ENCODE data around the gene BIN1. TPM values are rescaled to one million over a fixed set of nuclear protein-coding genes. Genes with fewer than 3 reads are reported as not detected.

The BIN1 gene, protein sequence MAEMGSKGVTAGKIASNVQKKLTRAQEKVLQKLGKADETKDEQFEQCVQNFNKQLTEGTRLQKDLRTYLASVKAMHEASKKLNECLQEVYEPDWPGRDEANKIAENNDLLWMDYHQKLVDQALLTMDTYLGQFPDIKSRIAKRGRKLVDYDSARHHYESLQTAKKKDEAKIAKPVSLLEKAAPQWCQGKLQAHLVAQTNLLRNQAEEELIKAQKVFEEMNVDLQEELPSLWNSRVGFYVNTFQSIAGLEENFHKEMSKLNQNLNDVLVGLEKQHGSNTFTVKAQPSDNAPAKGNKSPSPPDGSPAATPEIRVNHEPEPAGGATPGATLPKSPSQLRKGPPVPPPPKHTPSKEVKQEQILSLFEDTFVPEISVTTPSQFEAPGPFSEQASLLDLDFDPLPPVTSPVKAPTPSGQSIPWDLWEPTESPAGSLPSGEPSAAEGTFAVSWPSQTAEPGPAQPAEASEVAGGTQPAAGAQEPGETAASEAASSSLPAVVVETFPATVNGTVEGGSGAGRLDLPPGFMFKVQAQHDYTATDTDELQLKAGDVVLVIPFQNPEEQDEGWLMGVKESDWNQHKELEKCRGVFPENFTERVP
- 10 to 100 TPM in 1 of 2 donors, 1 to 10 TPM in 1; 7.6 to 15.3 TPM for total RNA-seq

DNA sequence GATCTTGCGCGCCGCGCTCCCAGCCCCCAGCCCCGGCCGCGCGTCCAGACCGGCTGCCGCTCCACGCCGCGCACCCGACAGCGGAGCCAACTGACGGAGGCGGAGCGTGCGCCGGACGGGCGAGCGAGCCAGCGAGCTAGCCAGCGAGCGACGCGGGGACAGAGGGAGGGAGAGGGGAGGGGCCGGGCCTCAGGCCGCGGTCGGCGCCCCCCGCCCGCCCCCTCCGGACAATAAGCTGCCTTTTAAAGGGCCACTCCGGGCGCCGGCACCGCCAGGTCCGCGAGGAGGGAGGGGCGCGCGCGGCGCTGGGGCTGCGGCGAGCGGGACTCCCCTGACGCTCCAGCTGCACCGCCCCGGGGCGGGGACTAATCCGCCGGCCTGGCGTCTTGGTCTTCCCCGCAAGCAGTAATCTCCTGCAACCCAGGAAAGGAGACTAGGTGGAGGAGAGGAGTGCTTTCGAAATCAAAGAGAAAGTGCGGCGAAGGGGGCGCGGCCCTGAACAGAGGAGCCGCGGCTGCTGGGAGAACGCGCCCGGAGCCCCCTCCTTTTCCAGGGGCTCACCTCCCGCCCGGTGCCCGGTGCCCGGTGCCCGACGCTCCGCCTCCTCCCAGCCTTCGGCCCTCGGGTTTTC lies at the start of gene BIN1:
Gene BIN1, minus strand, starts transcription at position 164 of the 631 bp plus-strand sequence. CDS start 211 bp downstream, outside the sequence.
- H3K27me3 ChIP-seq: no peaks in the 10 kb centered on the region

DNA sequence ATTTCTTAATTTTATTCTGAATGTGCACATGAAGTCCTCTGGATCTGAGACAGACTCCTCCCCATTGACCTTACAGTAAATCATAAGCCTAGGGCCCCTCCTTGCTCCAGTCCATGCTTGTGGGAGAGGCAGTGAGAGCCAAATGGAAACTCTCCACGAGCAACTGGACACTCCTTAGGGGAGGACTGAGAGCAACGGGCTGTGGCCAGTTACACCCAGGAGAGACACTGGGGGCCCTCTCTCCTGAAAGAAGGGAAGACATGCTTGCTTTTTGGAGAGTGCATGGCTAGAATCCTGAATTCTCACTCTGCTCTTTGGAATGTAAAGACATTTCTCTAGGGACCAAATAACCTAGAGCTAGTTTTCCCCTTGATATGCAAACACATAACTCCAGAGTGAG lies 49.0 kb upstream of the BIN1 start:
- Histone ChIP-seq H3K9me3 (peaks cover 0 to 4% of the 10 kb centered on the region in 2 donors), H3K36me3 (no peaks in the 10 kb centered on the region), H3K4me1 (no peaks in the 10 kb centered on the region), H3K4me3 (no peak overlapping the region), H3K27ac (no peak overlapping the region), H3K27me3 (no peaks in the 10 kb centered on the region)
- TF ChIP-seq, protein P1, sequence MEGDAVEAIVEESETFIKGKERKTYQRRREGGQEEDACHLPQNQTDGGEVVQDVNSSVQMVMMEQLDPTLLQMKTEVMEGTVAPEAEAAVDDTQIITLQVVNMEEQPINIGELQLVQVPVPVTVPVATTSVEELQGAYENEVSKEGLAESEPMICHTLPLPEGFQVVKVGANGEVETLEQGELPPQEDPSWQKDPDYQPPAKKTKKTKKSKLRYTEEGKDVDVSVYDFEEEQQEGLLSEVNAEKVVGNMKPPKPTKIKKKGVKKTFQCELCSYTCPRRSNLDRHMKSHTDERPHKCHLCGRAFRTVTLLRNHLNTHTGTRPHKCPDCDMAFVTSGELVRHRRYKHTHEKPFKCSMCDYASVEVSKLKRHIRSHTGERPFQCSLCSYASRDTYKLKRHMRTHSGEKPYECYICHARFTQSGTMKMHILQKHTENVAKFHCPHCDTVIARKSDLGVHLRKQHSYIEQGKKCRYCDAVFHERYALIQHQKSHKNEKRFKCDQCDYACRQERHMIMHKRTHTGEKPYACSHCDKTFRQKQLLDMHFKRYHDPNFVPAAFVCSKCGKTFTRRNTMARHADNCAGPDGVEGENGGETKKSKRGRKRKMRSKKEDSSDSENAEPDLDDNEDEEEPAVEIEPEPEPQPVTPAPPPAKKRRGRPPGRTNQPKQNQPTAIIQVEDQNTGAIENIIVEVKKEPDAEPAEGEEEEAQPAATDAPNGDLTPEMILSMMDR (IDR thresholded peaks at IDR 0.05): no peak
- peak; percentile 65 for DNase-seq (ENCODE audit: low spot score)

More for the DNA sequence above, at the start of gene BIN1:
- Histone ChIP-seq H3K27ac (peak within 1 kb of the TSS; percentile 77 to 80), H3K9me3 (no peaks in the 10 kb centered on the region), H3K4me3 (peak within 1 kb of the TSS; percentile 67 to 79), H3K4me1 (peaks cover 0 to 27% of the 10 kb centered on the region in 2 donors), H3K36me3 (no peaks in the 10 kb centered on the region)
- DNase-seq (ENCODE audit: low spot score): peak; percentile 79
- TF ChIP-seq, protein P1 (IDR thresholded peaks at IDR 0.05): no peak

DNA sequence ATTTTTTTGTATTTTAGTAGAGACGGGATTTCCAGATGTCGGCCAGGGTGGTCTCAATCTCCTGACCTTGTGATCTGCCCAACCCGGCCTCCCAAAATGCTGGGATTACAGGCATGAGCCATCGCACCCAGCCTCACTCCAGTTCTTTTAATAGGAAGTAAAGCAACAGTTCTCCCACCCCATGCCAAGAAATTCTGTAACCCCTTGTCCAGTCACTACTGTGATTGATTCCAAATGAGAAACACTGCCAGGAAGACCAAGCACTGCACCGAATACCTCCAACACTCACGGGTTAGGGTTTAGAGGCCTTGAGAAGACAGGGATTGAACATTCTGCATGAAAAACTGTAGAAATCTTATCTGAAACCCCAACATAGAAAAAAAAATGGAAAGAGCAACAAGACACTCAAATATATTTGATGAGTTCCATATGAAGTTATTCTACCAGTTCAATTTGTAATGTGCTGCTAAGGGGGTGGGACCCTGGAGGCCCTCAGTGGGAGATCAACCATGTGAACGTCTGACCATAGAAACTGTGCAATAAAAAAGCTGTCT lies 48.2 kb upstream of the BIN1 start:
- peak; percentile 63 for DNase-seq (ENCODE audit: low spot score)
- H3K4me1 ChIP-seq: no peaks in the 10 kb centered on the region
- H3K36me3 ChIP-seq: no peaks in the 10 kb centered on the region
- peaks cover 0 to 12% of the 10 kb centered on the region in 2 donors for H3K9me3 ChIP-seq
- no peak overlapping the region for H3K4me3 ChIP-seq
- H3K27me3 ChIP-seq: no peaks in the 10 kb centered on the region
- H3K27ac ChIP-seq: no peak overlapping the region
- TF ChIP-seq, protein P1 (IDR thresholded peaks at IDR 0.05): no peak

DNA sequence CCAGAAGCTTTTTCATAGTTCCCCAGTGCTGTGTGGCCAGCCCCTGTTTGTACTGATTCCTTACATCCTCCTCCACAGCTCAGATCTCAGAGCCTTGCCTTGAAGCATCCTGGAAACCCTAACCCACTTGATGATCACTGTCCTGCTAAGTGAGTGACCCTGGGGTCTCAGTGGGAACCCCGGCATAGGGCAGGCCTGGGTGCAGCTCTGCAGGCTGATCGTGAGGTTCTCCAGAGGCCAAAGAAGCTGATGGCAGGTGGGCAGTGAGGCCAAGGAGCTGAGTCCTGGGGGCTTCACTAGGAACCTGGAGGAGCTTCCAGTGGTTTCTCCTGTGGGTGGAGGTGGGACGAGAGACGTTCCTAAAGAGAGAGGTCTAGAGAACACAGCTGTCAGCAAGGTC lies 47.4 kb upstream of the BIN1 start:
- Histone ChIP-seq H3K36me3 (no peaks in the 10 kb centered on the region), H3K4me1 (no peaks in the 10 kb centered on the region), H3K9me3 (peaks cover 0 to 14% of the 10 kb centered on the region in 2 donors), H3K27ac (no peak overlapping the region), H3K27me3 (no peaks in the 10 kb centered on the region), H3K4me3 (no peak overlapping the region)
- DNase-seq (ENCODE audit: low spot score): no peak
- TF ChIP-seq, protein P1 (IDR thresholded peaks at IDR 0.05): no peak

DNA sequence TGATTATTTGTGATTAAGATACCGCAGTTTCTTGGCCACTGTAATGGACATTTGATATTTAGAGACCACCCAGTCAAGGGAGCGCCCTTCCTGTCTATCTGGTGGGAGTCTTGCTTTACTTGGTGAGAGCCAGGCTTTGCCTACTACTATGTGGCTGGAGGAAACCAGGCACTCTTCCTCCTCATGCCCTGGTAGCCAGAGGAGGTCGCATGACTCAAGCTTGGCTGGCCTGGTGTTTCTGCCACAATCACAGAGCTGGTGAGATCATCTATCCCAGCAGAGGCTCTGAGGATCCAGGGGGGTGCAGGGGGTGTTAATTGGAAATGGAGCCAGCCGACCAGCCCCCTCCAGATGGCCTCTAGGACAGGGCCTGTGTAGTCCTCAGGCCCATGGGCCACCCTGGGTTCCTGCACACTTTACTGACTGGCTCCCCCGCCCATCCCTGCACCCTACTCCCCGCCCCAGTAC lies 46.8 kb upstream of the BIN1 start:
- DNase-seq (ENCODE audit: low spot score): no peak
- H3K9me3 ChIP-seq: peaks cover 0 to 14% of the 10 kb centered on the region in 2 donors
- H3K27ac ChIP-seq: no peak overlapping the region
- no peaks in the 10 kb centered on the region for H3K4me1 ChIP-seq
- H3K36me3 ChIP-seq: no peaks in the 10 kb centered on the region
- TF ChIP-seq, protein P1 (IDR thresholded peaks at IDR 0.05): no peak
- no peak overlapping the region for H3K4me3 ChIP-seq
- no peaks in the 10 kb centered on the region for H3K27me3 ChIP-seq
